ENCODE measurements around the gene NDUFS5. TPM values are rescaled to one million over a fixed set of nuclear protein-coding genes. Genes with fewer than 3 reads are reported as not detected.
"Not testable (repeated sequence)": the region's sequence is repeated elsewhere in the genome, so short reads cannot be mapped to it uniquely, and the experiment has no call there.

NDUFS5 gene
- total RNA-seq, 1 experiment from 2014 or later, result 565 TPM

DNA sequence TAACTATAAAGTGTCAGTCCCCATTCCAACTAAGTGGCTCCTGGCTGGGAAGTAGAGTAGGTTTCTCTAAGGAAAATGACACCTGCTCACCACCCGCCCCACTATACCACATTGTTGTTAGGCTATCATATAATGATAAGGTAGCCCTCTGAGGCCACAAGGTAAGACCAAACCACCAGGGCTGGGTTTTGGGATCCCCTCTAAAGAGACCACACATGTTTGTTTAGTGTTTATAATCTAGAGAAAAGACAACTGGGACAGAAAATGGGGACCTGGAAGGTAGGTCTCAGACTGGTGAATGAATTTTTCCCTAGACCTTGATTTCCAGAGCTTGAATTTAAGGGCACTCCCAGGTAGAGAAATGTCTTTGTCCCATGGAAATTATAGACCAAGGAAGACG lies 19.9 kb upstream of the NDUFS5 start:
- no peak for DNase-seq (ENCODE audit: low read depth, low spot score)
- in situ Hi-C loops (cut with HindIII; ENCODE audit: low pct_unique_long_range_greater_than_20kb, low sequenced_read_pairs), result no loop called here

DNA sequence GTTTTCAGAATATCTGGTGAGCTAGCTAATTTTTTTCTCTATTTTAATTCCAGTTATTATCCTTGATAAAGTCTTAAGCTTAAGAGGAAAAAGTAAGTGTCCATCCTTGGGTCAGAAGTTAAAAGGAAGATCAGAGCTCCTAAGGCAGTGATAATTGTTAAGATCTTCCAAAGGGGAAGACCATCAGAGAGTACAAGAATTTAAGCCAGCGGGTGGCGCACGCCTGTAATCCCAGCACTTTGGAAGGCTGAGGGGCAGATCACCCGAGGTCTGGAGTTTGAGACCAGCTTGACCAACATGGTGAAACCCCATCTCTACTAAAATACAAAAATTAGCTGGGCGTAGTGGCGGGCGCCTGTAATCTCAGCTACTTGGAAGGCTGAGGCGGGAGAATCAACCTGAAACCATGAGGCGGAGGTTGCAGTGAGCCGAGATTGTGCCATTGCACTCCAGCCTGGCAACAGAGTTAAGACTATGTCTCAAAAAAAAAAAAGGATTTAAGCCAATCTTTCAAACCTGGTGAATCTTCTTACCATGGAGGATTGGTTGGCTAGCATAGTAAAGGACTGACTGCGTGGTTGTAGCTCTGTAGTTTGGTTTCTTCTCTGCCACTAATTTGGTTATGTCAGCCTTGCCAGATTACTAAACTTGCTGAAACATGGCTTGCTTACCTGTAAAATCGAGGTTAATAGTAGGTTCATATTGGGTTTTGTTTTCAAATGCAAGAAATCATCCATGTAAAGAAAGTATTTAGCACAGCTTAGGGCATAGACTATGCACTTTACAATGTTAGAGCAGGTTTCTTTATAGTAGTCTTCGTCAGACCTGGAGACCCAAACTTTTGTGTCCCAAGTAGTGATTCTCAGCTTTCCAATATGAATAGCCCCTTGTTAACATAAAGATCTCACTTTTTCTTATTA lies 19.2 kb upstream of the NDUFS5 start:
- in situ Hi-C loops (cut with HindIII; ENCODE audit: low pct_unique_long_range_greater_than_20kb, low sequenced_read_pairs), result no loop called here
- no peak for DNase-seq (ENCODE audit: low read depth, low spot score)

DNA sequence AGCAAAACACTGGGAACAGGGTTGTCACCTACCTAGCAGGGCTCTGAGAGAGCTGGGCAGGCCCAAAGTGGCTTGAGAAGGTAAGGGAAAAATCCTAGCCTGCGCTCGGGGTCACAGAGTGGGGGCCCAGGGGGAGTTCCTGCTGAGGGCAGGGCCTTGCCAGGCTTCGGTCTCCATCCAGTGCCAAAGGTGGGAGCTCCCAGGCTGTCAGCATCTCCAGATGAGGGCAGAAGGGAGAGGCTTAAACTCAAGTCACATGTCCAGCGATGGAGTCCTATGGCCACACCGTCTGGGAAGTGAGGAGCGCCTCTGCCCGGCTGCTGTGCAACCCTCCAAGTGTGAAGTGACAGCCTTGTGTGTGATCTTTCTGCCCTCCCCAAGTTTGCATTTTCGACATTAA lies 11.2 kb upstream of the NDUFS5 start:
- DNase-seq (ENCODE audit: low read depth, low spot score); in situ Hi-C loops (cut with HindIII; ENCODE audit: low pct_unique_long_range_greater_than_20kb, low sequenced_read_pairs): not testable (repeated sequence)

DNA sequence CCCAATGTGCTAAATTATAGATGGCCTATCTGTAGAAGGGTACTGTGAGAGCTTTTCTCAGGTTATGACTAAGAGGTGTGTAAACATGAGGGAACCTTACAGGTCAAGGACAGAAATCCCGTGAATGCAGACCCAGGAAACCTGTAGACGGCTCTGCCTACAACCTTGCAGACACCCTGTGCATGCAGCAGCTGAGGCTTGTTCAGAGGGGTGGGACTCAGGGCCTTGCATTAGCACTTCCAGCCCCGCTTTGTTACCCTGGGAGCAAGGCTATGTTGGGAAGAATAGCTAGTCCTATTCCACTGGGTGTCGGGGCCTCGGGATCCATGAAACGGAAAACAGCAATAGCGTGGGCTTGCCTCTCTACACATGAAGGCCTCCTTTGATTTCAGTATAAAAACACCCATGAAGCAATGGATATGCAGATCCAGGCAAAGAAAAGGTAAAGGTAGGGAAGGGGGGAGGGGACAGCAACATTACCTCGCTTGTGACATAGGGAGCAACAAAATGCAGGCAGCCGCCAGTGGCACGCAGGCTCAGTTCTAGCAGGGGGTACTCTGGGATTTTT lies 9.5 kb upstream of the NDUFS5 start:
- in situ Hi-C loops (cut with HindIII; ENCODE audit: low pct_unique_long_range_greater_than_20kb, low sequenced_read_pairs), result no loop called here
- no peak for DNase-seq (ENCODE audit: low read depth, low spot score)

DNA sequence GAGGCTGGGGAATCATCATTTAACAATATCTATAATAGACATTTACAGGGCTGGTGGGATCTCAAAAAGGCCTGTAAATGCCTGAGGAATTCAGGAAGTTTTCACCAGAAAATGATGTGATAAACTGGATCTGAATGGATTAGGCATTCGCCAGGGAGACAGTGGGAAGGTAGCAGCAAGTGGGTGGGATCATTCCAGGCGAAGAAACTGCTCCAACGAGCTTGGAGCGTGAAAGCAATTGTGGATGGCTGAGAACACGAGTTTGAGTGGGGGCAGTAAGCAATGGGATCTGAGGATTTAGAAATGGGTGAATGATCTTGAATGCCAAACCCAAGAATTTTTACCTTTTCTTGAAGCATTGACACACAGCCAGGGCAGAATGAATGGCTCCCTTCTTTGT lies 8.9 kb upstream of the NDUFS5 start:
- in situ Hi-C loops (cut with HindIII; ENCODE audit: low pct_unique_long_range_greater_than_20kb, low sequenced_read_pairs), result no loop called here
- DNase-seq (ENCODE audit: low read depth, low spot score), result no peak

DNA sequence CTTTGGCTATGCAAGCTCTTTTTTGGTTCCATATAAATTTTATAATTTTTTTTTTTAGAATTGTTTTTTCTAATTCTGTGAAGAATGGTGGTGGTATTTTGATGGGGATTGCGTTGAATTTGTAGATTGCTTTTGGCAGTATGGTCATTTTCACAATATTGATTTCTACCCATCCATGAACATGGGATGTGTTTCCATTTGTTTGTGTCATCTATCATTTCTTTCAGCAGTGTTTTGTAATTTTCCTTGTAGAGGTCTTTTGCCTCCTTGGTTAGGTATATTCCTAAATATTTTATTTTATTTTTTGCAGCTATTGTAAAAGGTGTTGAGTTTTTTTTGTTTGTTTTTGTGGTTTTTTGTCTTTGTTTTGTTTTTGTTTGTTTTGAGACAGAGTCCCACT lies 5.7 kb upstream of the NDUFS5 start:
- DNase-seq (ENCODE audit: low read depth, low spot score); in situ Hi-C loops (cut with HindIII; ENCODE audit: low pct_unique_long_range_greater_than_20kb, low sequenced_read_pairs): not testable (repeated sequence)

DNA sequence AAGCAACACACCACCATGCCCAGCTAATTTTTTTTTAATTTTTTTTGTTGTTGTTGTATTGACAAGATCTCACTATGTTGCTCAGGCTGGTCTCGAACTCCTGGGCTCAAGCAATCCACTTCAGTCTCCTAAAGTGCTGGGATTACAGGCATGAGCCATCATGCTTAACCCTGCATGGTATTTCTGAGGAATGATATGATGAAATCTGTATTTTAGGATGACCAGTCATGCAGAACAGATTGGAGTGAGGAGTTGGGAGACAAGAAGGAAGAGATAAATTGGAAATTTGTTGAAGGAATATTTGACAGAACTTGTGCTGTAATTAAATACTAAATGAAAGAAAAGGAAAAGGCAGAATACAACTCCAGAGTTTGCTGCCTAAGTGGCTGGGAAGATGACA lies 4.7 kb upstream of the NDUFS5 start:
- in situ Hi-C loops (cut with HindIII; ENCODE audit: low pct_unique_long_range_greater_than_20kb, low sequenced_read_pairs), result no loop called here
- no peak for DNase-seq (ENCODE audit: low read depth, low spot score)

DNA sequence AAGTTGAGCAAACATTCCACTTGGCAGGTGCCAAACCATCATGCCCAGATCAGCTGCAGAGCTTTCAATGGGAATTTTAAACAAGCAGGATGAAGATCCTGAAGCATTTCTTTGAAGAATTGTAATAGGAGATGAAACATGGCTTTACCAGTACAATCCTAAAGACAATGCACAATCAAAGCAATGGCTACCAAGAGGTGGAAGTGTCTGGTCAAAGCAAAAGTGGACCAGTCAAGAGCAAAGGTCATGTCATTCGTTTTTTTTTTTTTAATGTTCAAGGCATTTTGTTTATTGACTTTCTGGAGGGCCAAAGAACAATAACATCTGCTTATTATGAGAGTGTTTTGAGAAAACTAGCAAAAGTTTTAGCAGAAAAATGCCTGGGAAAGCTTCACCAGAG lies 3.0 kb upstream of the NDUFS5 start:
- in situ Hi-C loops (cut with HindIII; ENCODE audit: low pct_unique_long_range_greater_than_20kb, low sequenced_read_pairs), result no loop called here
- DNase-seq (ENCODE audit: low read depth, low spot score), result no peak

DNA sequence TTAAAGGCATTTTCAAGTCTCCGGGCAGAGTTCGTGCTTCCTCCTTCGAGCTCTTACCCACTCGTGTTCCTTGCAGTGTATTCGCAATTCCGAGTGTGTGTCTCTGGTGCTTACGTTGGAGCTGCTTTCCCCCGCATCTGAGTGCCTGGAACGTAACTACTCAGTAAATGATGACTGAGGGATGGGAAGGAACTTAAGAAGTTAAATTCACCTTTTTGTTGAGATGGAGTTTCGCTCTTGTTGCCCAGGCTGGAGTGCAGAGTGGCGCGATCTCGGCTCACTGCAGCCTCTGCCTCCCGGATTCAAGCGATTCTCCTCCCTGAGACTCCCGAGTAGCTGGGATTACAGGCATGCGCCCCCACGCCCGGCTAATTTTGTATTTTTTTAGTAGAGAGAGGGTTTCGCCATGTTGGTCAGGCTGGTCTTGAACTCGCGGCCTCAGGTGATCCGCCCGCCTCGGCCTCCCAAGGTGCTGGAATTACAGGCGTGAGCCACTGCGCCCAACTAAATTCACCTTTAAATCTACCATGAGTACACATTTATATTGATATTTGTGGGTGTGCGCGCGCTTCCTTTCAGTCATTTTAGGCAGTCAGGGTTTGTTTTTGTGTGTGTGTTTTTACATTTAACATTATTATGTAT lies 837 bp downstream of the NDUFS5 start:
- no peak for DNase-seq (ENCODE audit: low read depth, low spot score)
- in situ Hi-C loops (cut with HindIII; ENCODE audit: low pct_unique_long_range_greater_than_20kb, low sequenced_read_pairs), result no loop called here

DNA sequence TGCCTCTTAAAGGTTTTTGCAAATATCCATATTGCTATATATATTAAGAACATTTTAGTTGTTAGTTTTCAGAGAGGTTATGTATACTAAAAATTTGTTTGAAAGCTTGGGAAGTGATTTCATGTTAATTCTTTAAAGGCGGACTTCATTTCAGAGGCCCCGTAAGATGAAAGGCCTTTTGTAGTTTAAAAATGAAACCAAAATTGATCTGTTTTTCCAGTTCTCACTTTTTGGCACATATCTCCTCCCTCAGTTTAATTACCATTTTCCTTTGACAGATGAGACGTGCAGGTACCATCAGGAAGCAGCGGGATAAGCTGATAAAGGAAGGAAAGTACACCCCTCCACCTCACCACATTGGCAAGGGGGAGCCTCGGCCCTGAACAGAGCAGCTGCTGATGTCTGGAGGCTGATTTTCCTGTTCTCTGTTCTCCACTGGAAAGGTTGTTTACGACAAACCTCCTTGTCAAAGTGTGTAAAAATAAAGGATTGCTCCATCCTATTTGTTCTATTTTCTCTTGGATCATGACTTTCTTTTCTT lies 8.0 kb downstream of the NDUFS5 start:
- in situ Hi-C loops (cut with HindIII; ENCODE audit: low pct_unique_long_range_greater_than_20kb, low sequenced_read_pairs), result no loop called here

DNA sequence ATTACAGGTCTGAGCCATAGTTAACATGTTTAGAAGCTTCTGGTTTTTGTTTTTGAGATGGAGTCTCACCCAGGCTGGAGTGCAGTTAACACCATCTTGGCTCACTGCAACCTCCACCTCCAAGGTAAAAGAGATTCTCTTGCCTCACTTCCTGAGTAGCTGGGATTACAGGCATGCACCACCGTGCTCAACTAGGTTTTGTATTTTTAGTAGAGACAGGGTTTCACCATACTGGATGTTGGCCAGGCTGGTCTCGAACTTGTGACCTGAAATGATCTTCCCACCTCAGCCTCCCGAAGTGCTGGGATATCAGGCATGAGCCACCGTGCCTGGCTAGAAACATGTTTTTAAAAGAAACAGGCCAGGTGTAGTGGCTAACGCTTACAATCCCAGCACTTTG lies 10.5 kb downstream of the NDUFS5 start:
- in situ Hi-C loops (cut with HindIII; ENCODE audit: low pct_unique_long_range_greater_than_20kb, low sequenced_read_pairs), result no loop called here
- no peak for DNase-seq (ENCODE audit: low read depth, low spot score)

More for the DNA sequence above, 8.0 kb downstream of the NDUFS5 start:
- DNase-seq (ENCODE audit: low read depth, low spot score), result no peak

DNA sequence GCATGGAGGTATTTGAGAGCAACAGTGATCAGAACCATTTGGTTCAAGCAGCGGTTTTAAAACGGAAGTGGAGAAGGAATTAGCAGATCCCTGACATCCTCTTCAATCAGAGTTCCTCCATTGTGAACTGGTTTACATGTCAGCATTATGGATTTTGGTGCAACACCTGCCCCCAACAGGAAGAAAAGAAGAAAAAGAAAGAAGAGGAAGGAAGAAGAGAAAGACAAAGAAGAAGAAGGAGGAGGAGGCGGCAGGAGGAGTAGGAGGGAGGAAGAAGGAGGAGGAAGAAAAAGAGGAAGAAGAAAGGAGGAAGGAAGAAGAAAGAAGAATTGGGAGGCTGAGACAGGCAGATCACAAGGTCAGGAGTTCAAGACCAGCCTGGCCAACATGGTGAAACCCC lies 17.4 kb downstream of the NDUFS5 start:
- DNase-seq (ENCODE audit: low read depth, low spot score), result no peak
- in situ Hi-C loops (cut with HindIII; ENCODE audit: low pct_unique_long_range_greater_than_20kb, low sequenced_read_pairs), result no loop called here

DNA sequence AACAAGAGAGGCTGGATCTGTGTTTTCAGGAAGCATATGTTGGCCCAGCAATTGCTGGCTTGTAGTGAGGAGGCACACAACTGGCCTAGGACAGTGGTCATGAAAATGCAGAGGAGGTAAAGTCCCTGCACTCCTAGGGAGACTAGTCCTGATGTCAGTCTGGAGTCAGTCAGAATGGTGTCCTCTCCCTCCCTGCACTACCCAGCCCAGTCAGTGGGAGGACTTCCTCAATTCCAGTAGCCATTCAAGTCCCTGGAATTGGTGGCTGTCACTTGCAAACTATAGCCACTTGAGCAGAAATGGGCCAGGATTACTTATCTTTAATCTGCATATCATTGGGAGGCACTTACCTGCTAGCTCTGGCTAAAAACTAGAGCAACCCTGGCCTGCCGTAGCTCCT lies 18.6 kb downstream of the NDUFS5 start:
- in situ Hi-C loops (cut with HindIII; ENCODE audit: low pct_unique_long_range_greater_than_20kb, low sequenced_read_pairs), result no loop called here
- DNase-seq (ENCODE audit: low read depth, low spot score), result no peak

DNA sequence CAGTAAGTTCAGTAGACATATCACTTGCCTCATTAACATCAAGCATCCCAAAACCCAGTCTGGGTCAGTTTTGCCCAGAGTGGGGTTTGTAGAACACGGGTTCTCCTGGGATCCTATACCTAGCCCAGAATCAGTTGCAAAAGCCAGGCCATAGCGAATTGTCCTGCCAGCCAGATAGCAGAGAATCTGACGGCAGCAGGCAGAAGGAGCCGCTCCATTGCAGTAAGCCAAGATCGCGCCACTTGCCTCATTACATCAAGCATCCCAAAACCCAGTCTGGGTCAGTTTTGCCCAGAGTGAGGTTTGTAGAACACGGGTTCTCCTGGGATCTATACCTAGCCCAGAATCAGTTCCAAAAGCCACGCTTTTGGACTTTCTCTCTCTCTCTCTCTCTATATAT lies 19.1 kb downstream of the NDUFS5 start:
- no peak for DNase-seq (ENCODE audit: low read depth, low spot score)
- in situ Hi-C loops (cut with HindIII; ENCODE audit: low pct_unique_long_range_greater_than_20kb, low sequenced_read_pairs), result no loop called here

DNA sequence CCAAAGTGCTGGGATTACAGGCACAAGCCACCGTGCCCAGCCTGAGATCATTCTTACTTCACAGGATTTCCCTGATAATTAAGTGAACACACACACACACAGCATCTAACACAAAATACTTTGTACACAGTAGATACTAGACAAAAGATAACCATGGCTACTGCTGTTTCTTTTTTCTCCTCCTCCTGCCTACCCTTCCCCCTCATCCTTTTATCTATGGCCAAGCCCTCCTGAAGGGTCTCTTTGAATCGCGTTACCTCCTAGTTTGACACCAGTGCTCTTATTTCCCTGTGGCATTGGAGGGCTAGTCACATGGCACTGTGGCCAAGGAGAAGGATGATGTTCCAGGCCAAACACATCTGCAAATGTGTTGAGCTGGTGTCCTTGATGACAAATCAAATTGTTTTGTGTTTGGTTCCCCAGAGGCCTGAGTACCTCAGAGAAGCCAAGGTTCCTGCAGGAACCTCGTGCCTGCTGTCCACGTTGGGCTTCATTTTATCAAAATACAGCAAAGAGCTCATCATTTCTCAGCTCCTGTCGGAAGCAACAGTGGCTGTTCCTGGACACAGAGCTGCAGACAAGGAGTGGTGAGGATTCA lies 20.6 kb downstream of the NDUFS5 start:
- in situ Hi-C loops (cut with HindIII; ENCODE audit: low pct_unique_long_range_greater_than_20kb, low sequenced_read_pairs), result no loop called here
- DNase-seq (ENCODE audit: low read depth, low spot score), result no peak

DNA sequence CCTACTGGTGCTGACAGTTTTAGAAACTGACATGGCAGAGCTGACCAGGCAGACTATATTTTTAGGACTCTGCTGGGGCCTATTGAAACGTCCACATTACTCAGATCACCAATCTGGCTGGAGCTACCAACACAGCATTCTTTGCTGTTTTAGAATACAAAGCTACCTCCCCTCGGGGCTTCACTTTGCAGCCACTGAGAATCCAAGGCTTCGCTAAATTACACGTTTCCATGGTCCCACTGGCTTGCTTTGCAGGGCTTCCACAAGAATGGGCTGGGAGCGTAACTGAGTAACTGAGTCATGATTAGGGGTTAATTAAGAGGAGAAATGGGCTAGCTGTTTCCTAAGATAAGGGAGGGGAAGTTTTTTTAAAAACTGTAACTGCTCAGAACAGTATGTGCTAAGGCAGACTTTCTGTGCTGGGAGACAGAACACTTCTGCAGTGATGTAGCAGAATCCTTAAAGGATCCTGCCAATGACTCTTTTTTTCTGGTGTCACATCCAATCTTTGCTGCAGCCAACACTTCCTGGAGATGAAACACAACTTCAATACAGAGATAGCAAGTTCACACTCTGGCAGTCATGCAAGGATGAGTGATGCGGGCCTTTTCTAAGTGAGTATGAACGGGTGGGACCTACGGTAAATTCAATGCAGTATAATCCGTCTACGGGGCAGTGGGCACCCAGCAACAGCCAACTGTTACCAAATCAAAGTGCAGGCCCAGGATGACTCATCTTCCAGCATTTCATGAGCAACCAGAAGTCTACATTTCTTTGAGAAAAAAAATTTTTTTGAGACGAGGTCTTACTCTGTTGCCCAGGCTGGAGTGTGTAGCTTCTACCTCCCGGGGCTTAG lies 21.5 kb downstream of the NDUFS5 start:
- no peak for DNase-seq (ENCODE audit: low read depth, low spot score)

DNA sequence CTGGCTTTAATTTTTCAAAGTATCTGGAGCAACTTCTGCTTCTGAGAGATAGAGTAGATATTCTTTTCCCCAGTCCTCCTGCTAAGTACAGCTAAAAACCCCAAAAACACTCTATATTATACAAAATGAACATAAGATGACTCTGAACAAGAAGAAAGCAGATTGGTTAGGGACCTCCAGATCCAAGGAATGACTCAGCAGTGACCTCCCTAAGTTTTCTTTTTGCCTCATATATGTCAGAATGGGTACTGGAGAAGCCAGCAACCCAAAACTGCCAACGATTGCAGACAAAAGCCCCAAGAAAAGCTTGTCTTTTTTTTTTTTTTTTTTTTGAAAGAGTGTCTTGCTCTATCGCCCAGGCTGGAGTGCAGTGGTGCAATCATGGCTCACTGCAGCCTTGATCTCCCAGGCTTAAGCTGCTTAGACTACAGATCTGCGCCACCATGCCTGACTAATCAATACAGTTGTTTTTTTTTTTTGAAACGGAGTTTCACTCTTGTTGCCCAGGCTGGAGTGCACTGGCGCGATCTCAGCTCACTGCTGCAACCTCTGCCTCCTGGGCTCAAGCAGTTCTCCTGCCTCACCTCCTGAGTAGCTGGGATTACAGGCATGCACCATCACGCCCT lies 22.7 kb downstream of the NDUFS5 start:
- no peak for DNase-seq (ENCODE audit: low read depth, low spot score)
- in situ Hi-C loops (cut with HindIII; ENCODE audit: low pct_unique_long_range_greater_than_20kb, low sequenced_read_pairs), result no loop called here

More for the DNA sequence above, 21.5 kb downstream of the NDUFS5 start:
- in situ Hi-C loops (cut with HindIII; ENCODE audit: low pct_unique_long_range_greater_than_20kb, low sequenced_read_pairs), result no loop called here
